Stimulated activated CD4-positive, alpha-beta T cell treated with anti-CD3 and anti-CD28 coated beads, Interleukin-1b, Interleukin-23, amount 100 ng/mL, for 48 hours (primary cell): ENCODE results near the gene XAGE3.

Experiments used
- DNase-seq: peaks from one replicate; pipeline ENCODE4 v3.0.0-alpha.2; 2020

Gene XAGE3

DNA sequence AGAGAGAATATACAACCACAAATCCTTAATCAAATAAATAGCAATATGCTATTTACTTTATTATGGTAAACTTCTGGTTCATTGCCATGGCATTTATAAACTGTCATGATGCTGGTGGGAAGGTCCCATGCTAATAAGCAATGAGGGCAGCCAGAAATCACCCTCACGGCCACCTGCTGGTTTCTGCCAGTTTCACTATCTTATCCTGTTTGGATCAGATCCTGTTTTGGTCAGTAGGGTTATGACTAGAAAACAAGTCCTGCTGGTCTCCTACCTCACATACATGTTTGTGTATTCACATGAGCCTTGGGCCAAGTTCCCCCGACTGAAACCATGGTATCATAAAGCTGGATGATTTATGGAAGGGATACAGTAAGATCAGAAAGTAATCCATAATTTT lies 28.7 kb downstream of the XAGE3 start:
- no peak for DNase-seq

DNA sequence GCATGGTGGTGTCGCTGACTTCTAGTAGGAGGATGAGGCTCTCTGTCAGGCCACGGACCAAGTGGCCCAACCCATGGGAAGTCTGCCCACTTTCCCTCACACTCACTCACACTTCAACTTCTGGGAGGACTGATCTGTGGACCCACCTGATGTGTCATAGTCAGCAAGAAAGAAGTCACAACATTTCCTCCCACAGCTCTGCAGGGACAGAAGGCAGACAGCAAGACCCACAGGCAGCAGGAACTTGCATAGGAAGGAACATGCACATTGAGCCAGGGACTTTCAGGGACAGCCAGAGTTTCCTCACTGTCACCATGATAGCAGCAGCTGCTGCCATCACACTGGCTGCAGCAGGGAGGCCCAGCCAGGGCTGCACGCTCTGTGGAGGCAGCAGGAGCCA lies 37.3 kb downstream of the XAGE3 start:
- DNase-seq = no peak

DNA sequence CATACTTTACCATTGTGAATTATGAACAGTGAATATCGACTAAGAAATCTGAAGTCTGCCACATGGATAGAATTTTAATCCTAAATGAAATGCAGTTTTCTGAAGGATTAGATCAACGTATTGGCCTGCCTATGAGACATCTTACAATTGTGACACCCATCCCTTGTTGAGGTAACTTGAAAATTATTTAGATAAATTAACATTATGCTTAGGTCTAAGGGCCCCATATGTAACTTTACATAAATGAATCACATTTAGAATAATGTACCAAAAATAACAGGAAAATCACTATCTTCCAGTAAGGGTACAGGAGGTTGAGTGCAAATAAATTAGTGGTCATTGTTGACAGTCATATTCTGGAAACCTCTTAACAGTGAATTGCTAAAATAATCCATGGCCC lies 43.3 kb downstream of the XAGE3 start:
- no peak for DNase-seq

DNA sequence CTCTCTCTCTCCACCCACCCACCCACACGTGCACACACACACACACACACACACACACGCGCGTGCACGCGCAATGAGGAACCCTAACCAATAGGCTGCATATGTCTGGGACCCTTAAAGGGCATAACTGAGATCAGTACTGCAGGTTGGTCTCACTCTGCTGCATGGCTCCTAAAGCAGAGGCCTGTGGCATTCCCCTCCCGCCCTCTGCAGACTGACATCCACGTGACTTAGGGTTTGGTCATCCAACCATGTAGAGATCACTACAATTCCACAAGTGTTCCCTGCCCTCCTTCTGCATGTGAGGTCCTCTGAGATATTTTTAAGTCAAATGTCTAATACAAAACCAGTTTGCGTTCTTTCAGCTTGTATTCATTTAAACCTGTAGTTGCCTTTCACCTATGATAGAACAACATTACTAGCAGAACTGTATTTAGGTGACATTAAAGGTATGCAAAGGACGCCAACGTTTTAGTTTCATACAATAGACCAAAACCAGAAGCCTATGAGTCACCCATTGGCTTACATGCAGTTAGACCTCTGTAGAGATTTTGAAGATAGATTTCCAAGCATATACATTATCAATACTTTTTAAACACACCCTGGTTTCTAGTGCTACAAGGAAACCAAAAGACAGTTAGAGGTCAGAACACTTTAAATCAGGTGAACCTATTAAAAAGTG lies 46.7 kb downstream of the XAGE3 start:
- no peak for DNase-seq

DNA sequence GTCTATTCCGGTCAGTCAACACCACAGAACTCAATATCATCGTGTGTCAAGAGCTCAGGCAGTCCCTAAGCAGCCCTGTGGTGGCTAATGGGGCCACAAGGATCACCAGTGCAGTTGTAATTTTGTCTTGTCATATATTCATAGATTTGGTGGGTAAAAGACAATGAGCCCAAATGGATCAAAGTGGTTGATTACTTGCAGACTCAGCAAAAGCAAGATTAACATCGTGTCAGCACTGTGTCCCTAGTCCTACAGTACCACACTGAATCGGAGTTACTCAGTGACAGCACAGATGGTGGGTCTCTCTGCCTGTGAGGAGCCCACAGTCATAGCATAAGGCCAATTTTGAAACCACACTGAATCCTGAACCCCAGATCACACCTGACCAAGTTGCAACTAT lies 48.1 kb downstream of the XAGE3 start:
- no peak for DNase-seq
